HG02981 (cell line): ENCODE measurements around the gene GPX7.
"Not testable (repeated sequence)": the region's sequence is repeated elsewhere in the genome, so short reads cannot be mapped to it uniquely, and the experiment has no call there.

Experiments
- ATAC-seq: cut with Tn5 transposase; IDR thresholded peaks from one replicate; pipeline ENCODE4 v1.9.1; 2021; ENCODE audit warnings: mild to moderate bottlenecking, moderate library complexity; ENCODE audit not compliant: unreplicated experiment

The GPX7 gene

DNA sequence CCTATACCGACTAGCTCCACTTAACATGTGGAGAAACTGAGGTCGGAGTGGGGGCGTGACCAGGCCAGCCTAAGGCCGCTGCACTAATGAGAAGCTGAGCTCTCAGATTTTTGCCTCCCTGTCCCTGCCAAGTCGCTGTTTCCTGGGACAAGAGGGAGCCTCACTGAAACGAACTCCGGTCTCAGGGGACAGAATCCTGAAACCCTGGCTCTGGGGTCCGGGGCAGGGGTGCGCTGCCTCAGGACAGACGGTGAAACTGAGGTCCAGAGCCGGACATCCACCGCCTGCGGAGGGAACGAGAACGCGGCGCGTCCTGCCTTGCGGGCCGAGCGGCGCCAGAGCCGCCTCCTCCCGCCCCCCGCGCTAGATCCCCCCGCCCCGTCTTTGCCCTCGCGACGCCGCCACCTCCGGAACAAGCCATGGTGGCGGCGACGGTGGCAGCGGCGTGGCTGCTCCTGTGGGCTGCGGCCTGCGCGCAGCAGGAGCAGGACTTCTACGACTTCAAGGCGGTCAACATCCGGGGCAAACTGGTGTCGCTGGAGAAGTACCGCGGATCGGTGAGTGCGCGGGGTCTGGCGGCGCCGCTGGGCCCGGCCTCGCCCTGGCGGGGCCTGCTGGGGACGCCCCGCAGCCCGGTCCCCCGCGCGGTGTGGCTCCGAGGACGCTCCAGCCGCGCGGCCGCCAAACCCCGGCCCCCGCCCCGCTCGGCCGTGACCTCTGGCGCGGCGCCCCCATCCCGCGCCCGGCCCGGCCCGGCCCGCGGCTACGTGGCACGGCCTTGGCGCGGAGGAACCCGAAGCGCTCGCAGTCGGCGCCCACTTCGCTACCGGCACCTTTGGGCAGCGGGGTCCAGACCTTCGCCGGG, at the start of gene GPX7:
Gene GPX7 (plus strand): TSS at position 381 of the 865 bp plus-strand sequence. CDS start 39 bp downstream, at position 420.
- ATAC-seq = no peak

DNA sequence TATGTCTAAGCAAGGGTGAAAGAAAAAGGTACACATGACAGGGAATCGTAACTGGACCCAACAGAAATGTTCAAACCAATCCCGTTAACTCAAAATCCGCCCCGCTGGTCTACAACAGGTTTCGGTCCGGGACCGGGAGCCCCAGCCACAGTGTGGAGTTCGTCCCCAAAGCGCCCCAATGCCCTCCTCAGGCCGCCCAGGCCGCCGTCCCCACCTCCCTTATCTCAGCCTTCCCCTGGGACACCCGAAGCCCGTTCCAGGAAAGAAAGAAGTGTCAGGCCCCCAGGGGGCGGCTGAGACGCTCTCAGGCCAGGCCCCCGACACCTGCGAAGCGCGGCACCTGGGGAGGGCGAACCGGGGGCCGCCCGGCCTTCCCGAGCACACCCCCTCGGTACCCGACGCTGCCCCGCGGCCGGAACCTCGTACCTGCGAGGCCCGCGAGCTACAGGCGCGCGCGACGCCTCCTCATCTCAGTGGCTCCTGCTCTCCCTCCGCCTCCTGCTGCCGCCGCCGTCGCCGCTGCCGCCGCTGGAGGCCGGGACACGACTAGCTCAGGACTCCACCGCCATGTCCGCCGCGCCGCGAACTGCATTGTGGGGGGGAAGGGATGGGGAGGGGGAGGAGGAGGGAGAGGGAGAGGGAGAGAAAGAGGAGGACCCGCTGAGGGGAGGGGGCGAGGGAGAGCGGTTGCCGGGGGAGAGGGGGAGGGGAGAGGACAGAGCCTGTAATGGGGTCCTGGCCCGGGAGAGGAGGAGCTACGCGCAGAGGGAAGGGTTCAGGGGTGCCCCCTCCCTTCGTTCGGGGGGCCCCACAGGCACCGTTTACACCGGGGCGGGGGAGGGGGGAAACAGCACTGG, 49.4 kb upstream of the GPX7 start, which contains the start of gene TUT4:
Gene TUT4 (minus strand): TSS at position 588 of the 857 bp plus-strand sequence. CDS start 26,812 bp downstream, outside the sequence.
- peak; percentile 39 for ATAC-seq

DNA sequence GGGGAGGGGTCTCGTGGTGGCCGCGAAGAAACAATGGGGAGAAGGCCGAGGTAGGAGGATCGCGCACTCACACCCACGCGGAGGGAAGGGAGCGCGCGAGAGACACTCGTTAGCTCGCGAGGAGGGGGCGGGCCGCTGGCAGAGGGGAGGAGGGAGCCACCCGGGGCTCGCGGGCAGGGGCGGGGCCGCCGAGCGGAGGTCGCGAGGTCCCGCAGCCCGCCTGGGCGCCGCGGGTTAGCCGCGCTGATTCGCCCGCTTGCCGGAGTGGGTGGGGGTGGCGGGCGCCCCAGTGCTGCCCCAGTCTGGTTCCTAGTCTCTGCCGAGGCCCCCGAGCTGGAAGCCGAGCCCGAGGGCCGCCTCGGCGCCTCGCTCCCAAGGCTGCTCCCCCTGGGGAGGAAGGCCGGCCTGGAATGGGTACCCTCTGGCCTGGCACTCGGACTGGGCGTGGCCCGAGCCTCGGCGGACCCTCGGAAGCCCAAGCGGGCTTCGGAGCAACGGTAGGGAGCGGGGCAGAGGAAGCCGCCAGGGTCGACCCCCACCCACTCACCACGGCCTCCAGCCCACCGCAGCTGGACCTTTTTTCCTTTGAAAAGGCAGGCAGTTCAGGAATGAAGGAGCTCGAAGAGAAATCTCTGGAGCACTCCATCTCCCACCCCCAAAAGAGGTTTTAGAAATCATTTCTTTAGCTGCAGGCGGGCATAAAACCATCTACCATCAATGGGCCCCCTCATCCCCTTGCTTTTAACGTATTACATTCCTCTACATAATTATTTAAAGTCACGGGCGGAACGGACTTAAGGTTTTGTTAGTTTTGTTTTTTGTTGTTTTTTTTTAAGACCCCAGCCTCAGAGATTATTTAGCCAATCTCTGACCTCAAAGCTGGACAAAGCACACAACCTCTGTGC, 48.6 kb upstream of the GPX7 start:
- ATAC-seq = peak; percentile 60

DNA sequence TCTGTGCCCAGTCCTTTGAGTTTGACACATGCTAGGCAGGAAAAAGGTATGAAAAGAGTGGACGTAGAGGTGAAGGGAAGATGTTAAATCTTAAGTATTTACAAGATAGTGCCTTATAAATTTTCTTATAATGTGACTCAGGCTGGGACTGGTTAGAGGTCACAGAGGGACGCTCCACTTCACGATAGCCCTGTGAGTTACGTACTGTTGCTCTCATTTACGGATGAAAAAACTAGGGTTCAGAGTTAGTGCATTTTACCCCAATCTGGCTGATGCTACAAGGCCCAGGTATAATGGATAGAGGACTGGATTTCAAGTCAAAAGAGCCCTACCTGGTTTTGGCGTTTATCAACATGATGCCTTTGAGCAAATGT, 47.9 kb upstream of the GPX7 start:
- no peak for ATAC-seq

DNA sequence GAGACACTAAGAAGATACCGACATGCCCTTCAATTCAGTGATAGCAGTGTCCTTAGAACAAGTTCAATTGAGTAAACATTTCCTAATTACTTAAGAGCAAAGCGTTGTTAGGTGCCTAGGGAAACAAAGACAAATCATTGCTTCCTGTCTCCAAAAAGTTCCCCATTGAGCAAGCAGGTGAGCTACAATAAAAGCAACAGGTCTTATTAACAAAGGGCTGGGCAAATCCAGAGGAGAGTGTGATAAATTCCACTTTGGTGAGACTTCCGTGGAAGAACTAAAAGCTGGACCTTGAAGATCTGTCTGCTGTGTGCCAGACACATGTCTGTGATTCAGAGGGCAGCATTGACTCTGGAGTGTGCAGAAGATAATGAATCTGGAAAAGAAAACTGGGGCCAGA, 47.4 kb upstream of the GPX7 start:
- no peak for ATAC-seq

DNA sequence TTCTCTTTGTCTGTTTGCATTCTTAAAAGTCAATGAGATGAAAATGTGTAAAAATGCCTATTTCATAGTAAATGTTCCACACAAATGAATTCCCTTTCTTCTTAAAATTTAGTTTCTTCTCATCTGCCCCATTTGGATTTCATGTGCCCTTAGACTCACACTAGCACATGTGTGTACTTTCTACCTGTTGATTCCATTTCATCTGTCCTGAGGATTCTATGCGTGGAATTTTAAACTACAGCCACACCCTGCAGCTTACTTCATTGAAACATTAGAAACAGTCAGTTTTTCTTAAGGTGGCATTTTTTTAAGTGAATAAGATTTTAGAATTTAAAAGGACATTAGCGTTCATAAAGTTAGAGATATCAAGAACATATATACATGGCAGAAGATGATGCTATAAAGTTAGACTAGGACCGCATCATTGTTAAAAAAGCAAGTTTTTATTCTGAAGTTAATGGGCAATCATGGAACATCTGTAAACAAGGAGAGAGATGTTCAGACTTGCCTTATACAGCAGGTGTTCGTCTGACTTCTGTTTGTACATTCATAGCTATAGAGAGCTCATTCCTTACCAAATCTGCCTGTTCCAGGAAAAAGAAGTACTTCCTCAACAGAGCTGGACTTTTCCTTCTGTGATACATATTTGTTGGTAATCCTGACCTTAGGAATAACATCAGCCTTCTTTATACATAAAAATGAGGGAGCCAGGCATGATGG, 45.4 kb upstream of the GPX7 start:
- ATAC-seq = no peak

DNA sequence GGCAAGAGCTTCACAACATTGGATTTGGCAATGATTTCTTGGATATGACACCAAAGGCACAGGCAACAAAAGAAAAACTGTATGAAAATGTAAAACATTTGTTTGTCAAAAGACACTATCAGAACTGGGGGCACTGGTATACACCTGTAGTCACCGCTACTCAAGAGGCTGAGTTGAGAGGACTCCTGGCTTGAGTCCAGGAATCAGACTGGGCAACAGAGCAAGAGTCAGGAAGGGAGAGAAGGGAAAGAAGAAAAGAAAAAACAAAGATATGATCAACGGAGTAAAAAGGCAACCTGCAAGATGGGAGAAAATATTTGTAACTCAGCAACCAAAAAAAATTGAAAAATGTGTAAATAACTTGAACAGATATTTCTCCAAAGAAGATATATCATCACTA, 43.2 kb upstream of the GPX7 start:
- ATAC-seq = no peak

DNA sequence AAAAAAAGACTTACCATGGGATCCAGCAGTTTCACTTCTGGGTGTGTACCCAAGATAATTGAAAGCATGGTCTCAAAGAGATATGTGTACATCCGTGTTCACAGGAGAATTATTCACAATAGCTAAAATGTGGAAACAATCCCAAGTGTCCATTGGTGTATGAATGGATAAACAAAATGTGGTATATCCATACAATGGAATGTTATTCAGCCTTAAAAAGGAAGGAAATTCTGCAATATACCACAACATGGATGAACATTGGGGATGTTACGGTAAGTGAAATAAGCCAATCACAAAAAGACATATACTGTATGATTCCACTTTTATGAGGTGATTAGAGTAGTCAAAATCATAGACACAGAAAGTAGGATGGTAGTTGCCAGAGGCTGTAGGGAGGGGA, 42.3 kb upstream of the GPX7 start:
- ATAC-seq = no peak

DNA sequence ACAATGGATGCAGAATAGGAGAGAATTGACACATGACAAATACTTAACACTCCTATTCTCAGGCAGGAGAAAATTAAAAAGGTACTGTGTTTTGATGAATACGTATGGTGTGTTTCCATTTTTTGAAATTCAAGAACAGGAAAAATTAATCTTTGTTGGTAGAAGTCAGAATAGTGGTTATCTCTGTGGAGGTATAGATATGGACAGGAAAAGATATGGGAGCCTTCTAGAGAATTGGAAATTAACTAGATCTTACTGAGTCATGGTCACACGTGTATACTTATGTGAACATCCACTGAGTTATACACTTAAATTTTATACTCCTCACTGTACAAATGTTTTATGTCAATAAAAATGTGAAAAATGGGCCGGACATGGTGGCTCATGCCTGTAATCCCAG, 39.4 kb upstream of the GPX7 start:
- ATAC-seq = no peak

DNA sequence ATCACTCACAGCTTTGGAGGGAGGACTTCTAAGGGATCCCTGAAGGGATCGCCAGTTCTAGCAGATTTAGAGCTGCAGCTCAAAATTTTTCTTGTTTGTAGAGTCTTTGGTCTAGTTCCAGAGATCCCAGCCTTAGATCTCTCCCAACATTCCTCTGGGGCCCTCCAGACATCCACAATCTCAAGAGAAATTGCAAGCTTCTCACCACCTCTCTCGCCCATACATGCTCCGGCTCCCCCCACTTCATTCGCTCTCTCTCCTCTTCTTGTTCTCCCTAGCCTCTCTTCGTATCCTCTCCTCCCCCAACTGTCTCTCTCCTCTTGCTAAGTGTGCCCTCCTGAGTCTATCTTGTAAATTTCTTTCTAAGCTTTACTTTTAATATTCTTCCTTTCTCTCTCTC, 34.2 kb upstream of the GPX7 start:
- no peak for ATAC-seq

DNA sequence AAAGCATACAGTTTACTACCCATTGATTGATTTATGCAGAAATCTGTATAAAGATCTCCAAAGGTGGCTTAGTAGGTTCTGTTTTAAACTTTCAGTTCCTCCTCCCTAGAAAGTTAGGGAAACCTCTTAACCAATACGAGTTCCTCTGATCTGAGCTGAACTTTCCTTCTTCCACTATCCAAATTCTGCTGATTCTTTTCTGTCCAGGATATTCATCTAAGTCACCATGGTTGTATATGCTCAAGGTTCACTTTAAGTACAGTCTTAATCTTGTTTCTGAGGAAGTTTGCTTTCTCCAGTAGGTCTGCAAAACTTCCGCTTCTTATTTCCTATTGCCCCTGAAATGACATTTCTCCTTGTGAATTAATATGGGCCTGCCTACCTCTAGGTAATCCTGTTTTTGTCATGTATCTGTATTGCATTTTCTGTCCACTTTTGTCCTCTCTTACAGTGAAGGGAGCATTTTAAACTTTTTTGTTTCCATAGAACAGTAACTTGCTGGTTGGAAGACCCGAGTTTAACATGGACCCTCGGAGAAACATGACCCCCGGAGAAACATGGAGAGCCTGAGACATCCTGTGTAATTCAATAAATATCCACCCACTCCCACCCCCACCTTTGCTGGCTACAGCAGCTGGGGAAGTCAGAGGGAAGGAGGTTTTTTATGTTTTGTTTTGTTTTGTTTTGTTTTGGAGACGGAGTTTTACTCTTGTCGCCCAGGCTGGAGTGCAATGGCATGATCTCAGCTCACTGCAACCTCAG, 32.5 kb upstream of the GPX7 start:
- no peak for ATAC-seq

DNA sequence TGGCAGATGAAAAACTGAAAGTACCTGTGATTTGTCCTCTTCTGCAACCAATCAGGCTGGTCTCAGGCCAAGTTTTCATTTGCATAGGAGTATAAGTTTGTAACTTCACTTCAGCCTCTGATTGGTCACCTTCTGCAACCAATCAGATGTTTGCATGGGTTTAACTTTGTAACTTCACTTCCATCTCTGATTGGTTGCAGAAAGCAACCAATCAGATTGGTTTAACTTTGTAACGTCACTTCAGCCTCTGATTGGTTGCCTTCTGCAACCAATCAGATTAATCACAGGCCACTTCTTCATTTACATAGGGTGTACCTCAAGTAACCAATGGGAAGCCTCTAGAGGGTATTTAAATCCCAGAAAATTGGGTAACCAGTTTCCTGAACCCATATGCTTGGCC, 30.4 kb upstream of the GPX7 start:
- ATAC-seq = no peak

DNA sequence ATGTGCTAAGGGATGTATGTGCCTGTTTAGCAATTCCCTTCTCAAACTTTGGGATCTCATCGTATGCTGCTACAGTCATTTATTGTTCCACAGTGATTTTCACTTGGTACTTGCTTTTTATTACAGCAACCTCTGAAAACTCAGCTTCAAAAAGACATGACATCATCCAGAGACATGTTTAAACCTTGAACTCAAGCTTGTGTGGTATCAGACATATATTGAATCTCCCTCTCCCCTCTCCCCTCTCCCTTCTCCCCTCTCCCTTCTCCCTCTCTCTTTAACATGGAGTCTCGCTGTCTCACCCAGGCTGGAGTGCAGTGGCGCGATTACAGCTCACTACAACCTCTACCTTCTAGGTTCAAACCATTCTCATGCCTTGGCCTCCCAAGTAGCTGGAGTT, 29.8 kb upstream of the GPX7 start:
- no peak for ATAC-seq

DNA sequence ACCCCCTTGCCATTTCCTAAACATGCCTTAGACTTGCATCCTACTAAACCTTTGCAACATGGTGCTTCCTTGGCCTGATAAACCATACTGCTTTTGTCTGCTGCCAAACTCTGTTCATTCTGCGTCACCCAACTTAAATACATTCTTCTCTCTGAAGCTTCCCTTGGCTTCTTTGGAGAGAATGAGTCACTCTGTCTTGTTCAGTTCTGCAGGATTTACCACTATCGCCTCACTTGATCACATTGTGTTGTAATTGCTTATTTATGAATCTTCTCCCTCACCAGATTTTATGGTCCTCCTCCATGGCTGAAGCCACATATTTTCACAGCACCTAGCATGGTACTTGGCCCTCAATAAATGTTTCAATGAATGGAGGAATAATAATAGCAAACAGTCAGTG, 27.6 kb upstream of the GPX7 start:
- ATAC-seq = no peak

DNA sequence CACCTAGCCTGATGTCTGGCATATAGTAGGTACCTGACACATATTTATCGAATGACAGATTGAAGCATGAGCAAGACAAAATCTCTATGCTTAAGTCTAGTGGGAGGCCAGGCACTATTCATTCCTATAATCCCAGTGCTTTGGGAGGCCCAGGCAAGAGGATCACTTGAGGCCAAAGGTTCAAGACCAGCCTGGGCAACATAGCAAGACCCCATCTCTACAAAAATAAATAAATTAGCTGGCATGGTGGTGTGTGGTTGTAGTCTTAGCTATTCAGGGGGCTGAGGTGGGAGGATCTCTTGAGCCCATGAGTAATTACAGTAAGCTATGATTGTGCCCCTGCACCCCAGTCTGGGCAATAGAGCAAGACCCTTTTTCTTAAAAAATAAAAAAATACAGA, 26.1 kb upstream of the GPX7 start:
- no peak for ATAC-seq

DNA sequence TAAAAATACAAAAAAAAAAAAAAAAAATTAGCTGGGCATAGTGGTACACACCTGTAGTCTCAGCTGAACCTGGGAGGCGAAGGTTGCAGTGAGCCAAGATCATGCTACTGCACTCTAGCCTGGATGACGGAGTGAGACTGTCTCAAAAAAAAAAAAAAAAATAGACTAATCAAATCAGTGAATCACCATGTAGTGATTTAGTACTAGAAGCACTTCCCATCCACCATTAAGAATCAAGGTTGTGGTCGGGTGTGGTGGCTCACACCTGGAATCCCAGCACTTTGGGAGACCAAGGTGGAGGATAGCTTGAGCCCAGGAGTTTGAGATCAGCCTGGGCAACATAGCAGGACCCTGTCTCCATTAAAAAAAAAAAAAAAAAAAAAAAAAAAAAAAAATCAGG, 24.1 kb upstream of the GPX7 start:
- ATAC-seq = not testable (repeated sequence)

DNA sequence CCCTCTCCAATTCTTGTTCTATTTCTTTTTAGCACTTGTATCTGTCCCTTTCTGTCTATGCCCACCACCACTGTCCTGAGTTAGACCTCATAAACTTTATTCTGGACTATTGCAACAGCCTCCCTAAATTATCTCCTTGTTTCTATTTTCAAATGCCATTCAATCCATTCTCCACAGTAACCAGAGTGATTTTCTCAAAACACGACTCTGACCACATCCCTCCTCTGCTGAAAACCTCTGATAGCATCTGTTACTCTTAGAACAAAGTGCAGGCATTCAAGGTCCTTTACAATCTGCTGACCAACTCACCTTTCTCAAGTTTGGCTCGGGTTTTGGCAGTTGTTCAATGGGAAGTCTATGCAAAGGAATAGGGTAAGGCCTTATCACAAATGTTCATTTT, 22.8 kb upstream of the GPX7 start:
- ATAC-seq = no peak

DNA sequence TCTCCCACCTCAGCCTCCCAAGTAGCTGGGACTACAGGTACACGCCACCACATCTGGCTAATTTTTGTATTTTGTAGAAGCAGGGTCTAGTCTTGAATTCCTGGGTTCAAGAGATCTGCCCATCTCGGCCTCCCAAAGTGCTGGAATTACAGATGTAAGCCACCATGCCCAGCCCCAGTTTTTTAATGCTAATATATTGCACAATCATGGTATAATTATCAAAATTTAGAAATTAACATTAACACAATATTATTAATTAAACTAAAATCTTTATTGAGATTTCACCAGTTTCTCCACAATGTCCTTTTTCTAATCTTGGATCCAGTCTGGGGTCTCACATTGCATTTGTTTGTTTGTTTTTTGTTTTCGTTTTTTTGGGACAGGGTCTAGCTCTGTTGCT, 21.9 kb upstream of the GPX7 start:
- no peak for ATAC-seq

DNA sequence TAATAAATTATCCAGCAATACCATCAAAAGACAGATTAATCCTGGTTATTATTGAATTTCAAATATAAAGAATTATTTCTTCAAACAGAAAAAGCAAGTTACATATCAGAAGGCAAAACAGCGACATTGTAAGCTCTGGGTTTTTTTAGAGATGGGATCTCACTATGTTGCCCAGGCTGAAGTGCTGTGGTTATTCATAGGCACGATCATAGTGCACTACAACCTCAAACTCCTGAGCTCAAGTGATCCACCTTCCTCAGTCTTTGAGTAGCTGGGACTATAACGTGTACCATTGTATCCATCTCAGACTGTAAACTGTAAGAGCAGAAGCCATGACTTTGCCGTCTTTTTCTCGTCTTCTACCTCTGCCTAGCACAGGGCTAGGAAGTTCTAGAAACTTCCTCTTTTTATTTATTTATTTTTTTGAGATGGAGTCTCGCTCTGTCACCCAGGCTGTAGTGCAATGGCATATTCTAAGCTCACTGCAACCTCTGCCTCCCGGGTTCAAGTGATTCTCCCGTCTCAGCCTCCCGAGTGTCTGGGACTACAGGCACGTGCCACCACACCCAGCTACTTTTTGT, 20.0 kb upstream of the GPX7 start:
- no peak for ATAC-seq
